SK-N-DZ (cell line): ENCODE data around the gene JMJD7.
"Not testable (repeated sequence)": the region's sequence is repeated elsewhere in the genome, so short reads cannot be mapped to it uniquely, and the experiment has no call there.

Source experiments
- DNase-seq: peaks from one replicate; pipeline ENCODE4 v3.0.0-alpha.2; 2015; ENCODE audit warnings: low spot score

Gene JMJD7

DNA sequence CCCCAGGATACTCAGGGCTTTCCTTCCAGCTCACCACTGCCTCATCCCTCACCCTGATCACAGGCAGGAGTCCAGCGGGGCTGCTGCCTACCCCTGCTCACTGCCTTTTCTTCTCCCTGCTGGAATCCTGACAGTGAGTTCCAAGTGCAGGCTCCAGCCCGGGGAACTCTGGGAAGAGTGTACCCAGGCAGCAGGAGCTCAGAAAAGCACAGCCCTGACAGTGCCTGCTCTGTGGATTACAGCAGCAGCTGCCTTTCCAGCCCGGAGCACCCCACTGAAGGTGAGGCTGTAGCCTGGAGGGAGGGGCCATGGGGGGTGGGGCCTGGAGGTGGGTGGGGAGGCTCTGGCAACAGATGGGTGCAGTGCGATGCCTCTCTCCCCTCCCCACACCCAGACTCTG is 6.1 kb upstream of the JMJD7 start:
- DNase-seq, result no peak

DNA sequence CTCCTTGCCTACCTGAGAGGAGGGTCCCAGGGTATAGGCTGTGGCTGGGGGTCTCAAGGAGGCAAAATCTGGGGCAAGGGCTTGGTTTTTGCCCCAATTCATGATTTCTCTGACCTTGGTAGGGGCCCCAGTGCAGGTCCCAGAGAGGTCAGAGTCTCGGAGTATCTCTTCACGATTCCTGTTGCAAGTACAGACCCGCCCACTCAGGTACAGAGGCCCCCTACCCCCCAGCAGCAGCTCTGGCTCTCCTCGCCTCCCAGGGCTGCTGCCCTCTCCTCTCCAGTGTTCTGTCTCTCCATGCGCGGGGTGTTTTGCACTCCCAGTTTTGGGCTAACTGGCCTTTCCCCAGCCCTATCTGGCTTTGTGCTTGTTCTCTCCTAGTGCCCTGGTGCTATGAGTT is 5.4 kb upstream of the JMJD7 start:
- no peak for DNase-seq

DNA sequence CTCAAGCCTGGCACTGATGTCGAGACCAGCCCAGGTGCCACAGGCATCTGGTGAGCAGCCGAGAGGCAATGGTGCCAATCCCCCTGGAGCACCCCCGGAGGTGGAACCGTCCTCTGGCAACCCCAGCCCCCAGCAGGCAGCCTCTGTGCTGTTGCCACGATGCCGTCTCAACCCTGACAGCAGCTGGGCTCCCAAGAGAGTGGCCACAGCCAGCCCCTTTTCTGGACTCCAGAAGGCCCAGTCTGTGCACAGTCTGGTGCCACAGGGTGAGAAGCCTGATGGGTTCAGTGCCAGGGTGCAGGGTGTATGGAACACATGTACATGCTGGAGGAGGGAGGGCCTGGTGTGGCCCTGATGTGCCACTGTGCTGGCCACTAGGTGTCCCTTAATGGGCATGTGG is 4.9 kb upstream of the JMJD7 start:
- no peak for DNase-seq

DNA sequence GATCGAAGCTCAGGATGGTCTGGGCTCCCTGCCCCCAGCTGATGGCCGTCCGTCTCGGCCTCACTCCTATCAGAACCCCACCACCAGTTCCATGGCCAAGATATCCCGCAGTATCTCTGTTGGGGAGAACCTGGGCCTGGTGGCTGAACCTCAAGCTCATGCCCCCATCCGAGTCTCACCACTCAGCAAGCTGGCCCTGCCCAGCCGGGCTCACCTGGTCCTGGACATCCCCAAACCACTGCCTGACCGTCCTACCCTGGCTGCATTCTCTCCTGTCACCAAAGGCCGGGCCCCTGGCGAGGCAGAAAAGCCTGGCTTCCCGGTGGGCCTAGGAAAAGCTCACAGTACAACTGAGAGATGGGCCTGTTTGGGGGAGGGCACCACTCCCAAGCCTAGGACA is 4.4 kb upstream of the JMJD7 start:
- DNase-seq, result no peak

DNA sequence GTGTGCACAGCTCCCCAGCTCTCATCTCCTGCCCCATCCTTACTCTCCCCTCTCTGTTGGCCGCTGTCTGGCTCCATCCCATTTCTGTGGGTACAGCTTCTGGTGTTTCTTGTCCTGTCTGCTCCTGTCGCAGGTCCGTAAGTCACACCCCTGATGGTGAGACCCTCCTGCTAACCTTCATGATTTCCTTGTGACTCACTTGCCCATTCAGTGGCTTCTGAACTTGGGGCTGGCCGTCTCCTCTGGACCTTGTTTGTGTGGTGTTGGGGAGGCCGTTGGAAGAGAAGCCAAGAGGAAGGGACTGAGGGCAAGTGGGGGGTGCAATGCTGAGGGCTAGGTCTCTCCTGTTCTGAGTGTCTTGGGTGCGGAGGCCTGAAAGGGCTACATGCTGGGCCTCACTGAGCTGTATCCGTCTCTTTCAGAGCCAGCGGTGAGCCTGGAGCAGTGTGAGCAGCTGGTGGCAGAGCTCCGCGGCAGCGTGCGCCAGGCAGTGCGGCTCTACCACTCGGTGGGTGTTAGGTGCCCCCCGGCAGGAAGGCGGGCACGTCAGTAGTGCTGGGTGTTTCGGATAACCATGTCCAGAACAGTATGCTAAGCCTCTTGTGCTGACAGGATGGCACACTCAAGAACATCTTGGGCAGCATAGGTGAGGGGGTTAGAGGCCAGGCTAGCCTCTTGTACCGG is 3.7 kb upstream of the JMJD7 start:
- DNase-seq, result no peak

DNA sequence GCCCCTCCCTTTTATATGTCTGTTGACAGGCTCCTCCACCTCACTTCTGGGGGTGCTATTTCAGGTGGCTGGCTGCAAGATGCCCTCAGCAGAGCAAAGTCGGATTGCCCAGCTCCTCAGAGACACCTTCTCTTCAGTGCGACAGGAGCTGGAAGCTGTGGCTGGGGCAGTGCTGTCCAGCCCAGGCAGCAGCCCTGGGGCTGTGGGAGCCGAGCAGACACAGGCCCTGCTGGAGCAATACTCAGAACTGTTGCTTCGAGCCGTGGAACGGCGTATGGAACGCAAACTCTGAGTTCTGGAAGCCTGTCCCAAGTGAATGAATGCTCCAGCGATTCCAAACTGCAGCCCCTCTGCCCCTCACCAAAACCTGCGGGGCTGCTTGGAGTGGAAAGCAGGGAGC is 2.7 kb upstream of the JMJD7 start:
- no peak for DNase-seq

DNA sequence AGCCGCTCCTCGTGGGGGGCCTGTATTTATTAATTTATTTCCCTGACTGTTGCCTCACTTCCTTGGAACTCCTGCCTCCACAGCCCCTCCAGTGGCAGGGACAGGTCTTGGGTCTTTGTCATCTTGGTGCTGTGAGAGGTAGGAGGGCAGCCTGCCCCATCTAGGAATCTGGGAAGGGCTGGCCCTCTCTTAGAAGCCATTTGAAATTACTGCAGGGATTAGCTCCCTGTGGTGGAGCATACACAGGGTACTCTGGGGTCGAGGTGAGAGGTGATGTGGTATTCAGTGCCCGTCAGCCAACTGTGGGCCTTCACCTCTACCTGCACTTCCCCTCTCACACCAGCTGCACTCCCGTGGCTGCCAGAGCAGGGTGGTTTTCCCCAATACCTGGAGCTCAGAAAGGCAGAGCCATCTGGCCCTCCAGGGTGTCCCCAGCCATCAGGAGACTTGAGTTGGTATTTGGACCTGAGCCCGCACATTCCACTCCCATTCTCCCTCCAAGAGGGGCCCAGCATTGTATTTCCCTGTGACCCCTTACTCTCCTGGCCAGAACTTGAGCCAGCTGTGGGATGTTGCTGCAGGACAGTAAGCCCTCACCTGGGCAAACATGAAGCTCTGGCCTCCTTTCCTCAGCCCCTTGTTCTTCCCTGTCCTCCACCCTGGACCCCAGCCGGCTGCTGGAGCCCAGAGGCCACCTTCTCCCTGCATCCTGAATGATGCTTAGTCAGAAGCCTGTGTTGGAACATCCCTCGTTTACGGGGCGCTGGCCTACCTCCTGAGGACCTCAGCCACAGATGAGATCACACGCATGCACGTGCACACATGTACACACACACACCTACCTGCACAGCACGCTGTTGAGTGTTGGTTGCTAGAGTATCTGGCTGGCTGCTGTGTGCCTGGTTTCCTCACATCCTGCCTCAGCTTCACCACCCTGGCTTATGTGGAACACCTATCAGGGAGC is 2.0 kb upstream of the JMJD7 start:
- no peak for DNase-seq

DNA sequence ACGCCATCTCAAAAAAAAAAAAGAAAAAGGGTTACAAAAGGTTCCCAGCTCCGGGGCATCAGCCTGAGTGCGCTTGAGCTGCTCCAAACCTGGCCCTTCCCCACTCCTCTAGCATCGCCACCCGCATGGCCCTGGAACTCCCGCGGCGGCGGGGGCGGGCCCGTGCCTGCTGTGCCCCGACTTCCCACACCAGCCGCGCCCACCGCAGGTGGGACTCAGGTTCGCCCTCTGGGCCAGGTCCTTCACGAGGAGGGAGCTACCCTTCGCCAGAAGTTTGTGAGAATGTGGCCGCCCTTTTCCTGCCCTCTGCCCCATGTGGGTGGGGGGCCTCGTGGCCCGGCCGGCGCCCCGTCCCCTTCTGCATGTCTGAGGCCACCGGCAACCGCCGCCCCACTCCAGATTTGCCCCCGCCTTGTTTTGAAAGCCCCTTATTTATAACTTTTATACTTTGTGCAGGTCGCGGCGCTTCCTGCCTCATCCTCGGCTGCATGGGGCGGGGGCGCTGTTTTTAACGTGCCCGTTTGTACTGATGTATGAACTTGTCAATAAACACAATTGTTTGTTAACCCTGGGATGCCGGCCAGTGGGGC is 507 bp upstream of the JMJD7 start:
- no peak for DNase-seq

DNA sequence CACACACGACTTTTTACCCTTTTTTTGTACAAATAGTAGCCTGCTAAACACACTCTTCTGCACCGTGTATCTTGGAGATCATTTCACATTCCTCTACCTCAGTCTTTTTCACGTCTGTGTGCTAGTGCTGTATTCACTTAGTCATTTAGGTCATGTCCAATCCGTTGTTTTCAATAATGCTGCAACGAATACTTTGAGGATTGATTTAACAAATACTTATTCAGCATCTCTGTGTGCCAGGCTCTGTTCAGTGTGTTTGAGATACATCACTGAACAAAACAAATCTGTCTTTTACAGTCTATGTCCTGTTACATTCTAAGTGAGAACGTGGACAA is 882 bp downstream of the JMJD7 start:
- DNase-seq, result no peak

DNA sequence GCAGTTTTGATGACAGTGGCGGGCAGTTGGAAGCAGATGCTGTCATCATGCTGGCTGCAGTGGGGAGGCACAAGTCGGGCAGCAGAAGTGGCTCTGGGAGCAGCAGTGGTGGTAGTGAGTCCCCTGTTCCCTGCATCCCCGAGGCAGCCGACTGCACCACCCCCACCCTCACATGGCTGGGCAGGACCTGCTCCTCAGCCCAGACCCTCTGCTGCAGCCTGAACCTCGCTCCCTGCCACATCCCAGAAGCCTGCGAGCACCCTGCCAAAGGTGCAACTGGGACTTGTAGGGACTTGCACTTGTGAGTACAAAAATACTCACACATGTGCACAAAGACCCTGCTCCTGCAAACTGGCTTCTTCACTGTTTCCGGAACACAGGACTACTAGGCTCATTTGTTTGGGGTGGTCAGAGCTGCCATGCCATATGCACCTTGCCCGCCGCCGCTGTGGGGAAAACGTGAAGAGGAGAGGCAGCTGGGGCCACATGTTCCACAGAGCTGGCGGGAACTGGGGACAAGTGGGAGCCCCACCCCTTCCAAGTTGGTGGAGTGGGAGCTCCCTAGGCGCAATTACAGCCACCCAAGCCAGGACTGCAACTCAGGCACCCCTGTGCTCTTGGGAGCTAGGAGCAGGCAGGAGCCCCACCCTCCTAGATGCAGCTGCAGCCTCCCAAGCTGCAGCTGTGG is 2.2 kb downstream of the JMJD7 start:
- no peak for DNase-seq

DNA sequence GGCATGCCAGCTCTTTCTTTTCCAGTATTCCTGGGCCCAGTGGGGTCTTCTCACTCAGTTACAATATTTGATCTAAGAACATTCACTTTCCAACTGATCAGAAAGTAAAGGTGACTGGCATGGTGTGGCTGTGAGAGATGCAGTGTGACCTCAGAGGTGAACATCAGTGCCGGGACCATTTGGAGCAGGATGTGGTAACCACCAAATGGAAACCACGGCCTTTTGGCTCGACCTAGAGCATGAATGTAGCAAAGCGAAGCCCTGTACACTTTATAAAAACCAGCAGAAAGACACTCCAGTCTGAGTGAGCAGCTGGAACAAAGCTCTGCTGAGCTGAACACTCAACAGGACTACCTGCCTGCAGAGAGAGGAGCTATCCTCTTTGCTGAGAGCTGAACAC is 3.4 kb downstream of the JMJD7 start:
- DNase-seq, result not testable (repeated sequence)

DNA sequence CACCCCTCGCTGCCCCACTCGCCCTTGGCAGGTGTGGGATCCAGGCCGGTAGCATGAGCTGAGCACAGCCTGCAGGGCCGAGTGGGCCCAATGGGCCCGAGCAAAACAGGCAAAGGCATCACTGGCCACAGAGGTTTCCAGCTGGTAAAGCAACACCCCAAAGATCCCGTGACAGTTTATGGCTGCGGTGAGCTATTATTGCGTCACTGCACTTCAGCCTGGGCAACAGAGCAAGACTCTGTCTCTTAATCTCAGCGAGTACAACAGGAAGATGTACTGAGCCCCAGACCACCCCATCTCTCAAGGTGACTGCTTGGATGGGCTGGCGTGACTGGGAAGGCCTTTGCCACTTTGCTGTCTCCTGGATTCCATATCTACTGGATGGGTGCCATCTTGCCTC is 4.3 kb downstream of the JMJD7 start:
- DNase-seq, result no peak

DNA sequence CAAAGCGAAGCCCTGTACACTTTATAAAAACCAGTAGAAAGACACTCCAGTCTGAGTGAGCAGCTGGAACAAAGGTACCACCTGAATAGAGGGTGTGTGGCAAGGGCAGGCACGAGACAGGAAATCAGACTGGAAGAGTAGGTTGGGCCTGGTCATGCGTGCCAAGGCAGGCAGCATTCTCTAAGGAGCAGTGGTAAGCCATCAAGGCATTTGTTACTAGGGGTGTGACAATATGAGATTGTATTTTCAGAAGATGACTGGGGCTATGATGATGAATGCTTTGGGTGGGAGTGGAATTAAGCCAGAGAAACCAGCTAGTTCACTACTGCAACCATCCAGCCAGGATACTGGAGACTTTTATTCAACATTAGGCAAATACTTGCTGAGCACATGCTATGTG is 5.0 kb downstream of the JMJD7 start:
- DNase-seq, result no peak

DNA sequence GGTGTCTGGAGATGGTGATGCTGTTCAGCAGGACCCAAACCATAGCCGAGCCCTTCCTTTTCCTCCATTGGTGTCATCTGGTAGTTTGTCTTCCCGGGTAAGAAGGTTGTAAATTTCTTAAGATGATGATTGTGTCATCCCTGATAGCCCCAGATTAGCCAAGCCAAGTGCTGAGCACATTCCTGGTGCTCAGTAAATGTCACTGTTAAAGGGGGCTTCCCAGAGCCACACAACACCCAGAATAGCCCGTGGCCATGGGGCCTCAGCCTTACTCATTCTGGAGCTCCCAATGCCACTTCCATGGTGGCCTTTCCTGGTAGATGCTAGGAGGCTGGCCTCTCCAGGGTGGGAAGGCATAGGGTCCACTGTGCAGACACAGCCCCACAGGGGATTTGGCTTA is 6.2 kb downstream of the JMJD7 start:
- DNase-seq, result no peak

DNA sequence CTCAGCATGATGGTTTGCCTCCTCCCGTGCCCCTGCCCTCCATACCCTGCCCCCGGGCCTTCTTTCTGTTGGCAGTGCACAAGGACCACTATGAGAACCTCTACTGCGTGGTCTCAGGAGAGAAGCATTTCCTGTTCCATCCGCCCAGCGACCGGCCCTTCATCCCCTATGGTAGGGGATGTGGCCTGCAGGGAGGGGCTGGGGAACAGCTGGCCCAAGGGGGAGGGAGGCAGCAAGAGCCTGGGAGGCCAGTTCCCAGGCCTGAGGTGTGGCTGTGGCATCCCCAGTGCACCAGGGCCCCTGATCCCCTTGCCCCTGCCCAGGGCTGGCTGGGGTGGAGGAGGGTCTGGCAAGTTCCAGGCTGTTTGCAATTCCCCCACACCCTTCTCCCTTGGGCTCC is 8.2 kb downstream of the JMJD7 start:
- DNase-seq, result no peak

DNA sequence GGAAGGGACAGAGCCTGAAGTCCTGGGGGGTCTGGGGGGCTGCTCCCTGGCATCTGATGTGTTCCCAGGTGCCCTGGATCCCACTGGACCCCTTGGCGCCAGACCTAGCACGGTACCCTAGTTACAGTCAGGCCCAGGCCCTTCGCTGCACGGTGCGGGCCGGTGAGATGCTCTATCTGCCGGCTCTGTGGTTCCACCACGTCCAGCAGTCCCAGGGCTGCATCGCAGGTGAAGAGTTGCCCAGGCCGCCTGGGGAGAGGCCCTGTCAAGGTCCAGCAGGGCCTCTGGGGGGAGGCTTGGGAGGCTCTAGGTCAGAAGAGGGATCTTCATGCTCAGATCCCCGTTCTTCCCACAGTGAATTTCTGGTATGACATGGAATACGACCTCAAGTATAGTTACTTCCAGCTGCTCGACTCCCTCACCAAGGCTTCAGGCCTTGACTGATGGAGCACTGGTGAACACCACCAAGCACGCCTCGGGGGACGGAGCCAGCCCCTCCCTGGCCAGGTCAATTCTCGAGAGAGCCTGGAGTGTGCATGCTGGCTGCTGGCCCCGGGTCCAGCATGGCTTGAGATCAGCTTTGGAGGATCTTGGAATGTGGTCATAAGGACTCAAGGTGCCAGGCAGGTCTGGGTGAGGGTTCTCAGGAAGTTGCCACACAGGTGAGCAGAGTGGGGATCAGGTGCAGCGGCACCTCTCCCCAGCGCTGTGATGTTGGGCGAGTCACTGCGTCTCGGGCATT is 9.0 kb downstream of the JMJD7 start:
- no peak for DNase-seq

DNA sequence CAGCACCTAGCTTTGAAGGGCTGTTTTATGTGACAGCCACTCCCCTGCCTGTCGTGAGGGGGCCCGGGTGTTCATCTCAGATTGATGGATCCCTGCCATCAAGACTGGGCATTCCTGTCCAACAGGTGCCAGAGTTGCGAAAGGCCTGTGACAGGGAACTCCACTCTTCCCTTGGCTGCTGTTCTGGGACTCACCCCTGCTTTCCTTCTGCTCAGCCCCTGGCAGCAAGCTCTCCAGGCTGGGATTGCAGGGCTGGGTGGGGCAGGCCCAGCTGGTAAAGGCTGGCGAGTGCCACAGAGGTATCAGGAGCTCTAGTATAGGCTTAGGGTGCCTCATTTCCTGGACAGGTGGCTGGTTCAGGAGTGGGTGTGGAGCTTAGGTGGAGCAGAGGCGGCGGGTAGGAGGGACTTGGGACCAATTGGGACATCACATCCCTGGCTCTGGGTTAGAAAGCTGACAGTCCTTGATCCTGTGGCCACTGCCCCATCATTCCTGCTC is 10.6 kb downstream of the JMJD7 start, which contains the start of gene PLA2G4B:
PLA2G4B (plus strand) TSS at position 448 of the 498 bp plus-strand sequence. CDS start 67 bp downstream, outside the sequence.
- no peak for DNase-seq

DNA sequence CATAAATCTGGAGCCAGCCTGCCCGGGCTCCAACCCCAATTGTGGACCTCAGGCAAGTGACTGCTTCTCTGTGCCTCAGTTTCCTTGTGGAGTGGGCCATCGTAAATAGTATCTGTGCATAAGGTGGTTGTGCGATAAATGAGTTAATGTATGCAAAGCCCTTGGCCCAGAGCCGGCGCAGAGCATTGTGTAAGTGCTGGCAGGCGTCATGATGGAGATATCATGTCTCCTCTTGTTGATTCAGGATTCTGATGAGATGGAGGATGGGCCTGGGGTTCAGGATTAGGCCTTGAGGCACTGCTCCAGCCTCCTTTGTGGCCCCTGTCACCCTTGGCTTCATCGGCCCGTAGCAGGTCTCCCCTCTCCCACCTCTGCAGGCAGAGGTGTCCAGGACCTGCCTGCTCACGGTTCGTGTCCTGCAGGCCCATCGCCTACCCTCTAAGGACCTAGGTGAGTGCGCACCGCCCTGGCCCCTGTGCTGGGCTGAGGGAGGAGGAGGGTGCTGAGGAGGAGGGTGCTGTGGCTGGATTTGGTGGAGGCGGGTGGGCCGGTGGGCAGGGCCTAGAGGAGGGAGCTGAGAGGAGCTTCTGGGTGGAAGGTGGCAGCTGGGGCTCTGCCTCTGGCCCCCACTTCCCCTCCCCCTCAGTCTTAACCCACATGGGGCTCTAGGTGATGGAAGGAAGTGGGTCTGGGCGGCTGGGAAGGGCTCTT is 12.0 kb downstream of the JMJD7 start:
- no peak for DNase-seq

DNA sequence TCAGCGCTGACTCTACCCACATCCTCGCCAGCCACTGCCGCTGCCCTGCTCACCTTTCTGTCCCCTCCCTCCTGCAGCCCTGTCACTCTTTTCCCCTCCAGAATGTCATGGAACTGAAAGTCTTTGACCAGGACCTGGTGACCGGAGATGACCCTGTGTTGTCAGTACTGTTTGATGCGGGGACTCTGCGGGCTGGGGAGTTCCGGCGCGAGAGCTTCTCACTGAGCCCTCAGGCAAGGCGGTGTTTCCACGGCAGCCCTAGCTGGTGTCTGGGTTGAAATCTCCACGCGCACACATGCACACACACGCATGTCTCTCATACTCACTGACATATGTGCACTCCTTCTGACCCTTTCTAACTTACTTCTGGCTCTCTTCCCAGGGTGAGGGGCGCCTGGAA is 12.8 kb downstream of the JMJD7 start:
- no peak for DNase-seq

DNA sequence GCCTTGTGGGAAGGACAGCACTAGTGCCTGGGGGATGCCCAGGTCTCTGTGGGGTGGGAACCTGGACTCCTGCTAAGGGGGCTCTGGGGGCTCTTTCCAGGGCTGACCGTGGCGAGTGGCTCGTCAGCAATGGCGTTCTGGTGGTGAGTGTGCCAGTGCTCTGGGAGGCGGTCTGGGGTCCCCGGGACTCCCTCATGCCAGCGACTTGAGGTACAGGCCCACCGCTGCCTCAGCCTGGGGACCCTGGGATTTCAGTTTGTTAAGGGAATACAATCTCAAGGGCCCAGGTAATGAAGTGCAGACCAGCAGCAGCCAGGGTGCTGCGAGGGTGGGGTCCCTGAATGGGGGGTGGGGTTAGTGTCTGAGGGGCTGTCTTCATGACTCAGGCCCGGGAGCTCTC is 13.2 kb downstream of the JMJD7 start:
- no peak for DNase-seq

DNA sequence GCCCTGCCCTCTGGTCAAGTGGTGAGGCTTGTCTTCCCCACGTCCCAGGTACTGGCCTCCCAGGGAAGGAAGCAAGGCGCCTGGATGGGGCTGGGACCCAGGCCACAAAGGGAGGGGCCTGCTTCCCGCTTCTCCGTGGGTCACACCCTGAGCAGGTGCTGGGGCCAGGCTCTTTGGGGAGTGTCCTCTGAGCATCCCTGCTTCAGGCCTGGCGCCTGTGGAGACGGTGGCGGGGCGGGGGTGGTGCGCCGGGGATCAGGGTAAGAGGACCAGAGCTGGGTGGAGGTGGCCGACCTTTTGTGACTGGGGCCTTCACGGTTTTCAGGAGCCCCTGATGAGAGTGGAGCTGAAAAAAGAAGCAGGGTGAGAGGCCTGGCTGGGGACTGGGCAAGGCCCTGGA is 14.3 kb downstream of the JMJD7 start:
- DNase-seq, result no peak
